Femur (tissue), 1 donor: ENCODE results near the gene JOSD1.

Source experiments
- DNase-seq: peaks from one replicate; pipeline ENCODE4 v3.0.0-alpha.2; 2017

Gene JOSD1

GRCh38 chr22:38732251-38732815, 31.6 kb upstream of the JOSD1 start:
- DNase-seq = no peak

GRCh38 chr22:38731703-38732161, 31.0 kb upstream of the JOSD1 start:
- DNase-seq = no peak

GRCh38 chr22:38730411-38730871, 29.7 kb upstream of the JOSD1 start:
- DNase-seq = no peak

GRCh38 chr22:38729946-38730345, 29.2 kb upstream of the JOSD1 start:
- DNase-seq = no peak

GRCh38 chr22:38728871-38729796, 28.4 kb upstream of the JOSD1 start:
- DNase-seq = no peak

GRCh38 chr22:38727530-38728451, 27.0 kb upstream of the JOSD1 start:
- DNase-seq = no peak

GRCh38 chr22:38727123-38727522, 26.4 kb upstream of the JOSD1 start:
- DNase-seq = no peak

- no peak for DNase-seq
Observed at GRCh38 chr22:38725900-38726655, 25.3 kb upstream of the JOSD1 start.

- no peak for DNase-seq
Observed at GRCh38 chr22:38724926-38725571, 24.3 kb upstream of the JOSD1 start.

GRCh38 chr22:38724176-38724575, 23.4 kb upstream of the JOSD1 start:
- no peak for DNase-seq

- no peak for DNase-seq
Observed at GRCh38 chr22:38721551-38721950, 20.8 kb upstream of the JOSD1 start.

GRCh38 chr22:38720350-38720749, 19.6 kb upstream of the JOSD1 start:
- no peak for DNase-seq

GRCh38 chr22:38719196-38719595, 18.5 kb upstream of the JOSD1 start:
- DNase-seq = no peak

- DNase-seq = no peak
Observed at GRCh38 chr22:38718414-38718813, 17.7 kb upstream of the JOSD1 start.

GRCh38 chr22:38717244-38717643, 16.5 kb upstream of the JOSD1 start:
- no peak for DNase-seq

GRCh38 chr22:38716826-38717225, 16.1 kb upstream of the JOSD1 start:
- DNase-seq = no peak

- no peak for DNase-seq
Observed at GRCh38 chr22:38716271-38716670, 15.5 kb upstream of the JOSD1 start.

GRCh38 chr22:38715852-38716251, 15.1 kb upstream of the JOSD1 start:
- no peak for DNase-seq

- DNase-seq = no peak
Observed at GRCh38 chr22:38715176-38715764, 14.5 kb upstream of the JOSD1 start.

- no peak for DNase-seq
Observed at GRCh38 chr22:38713921-38714320, 13.2 kb upstream of the JOSD1 start.

- no peak for DNase-seq
Observed at GRCh38 chr22:38712486-38713207, 11.9 kb upstream of the JOSD1 start.
